NT2/D1 (cell line): Measurements from ENCODE around the gene NRF1.
A peak's percentile ranks its signal among the peaks of the same experiment; 100 is the strongest.
"Not testable (repeated sequence)": the region's sequence is repeated elsewhere in the genome, so short reads cannot be mapped to it uniquely, and the experiment has no call there.

Experiments used
- DNase-seq: peaks from one replicate; pipeline ENCODE4 v3.0.0-alpha.2; 2011; ENCODE audit warnings: low read depth, low spot score
- H3K27me3 ChIP-seq: 2 replicates; pipeline ENCODE4 v1.6.0; 2011; ENCODE audit warnings: mild to moderate bottlenecking; ENCODE audit not compliant: insufficient read length, insufficient read depth
- H3K36me3 ChIP-seq: 2 replicates; pipeline ENCODE4 v1.6.1; 2011; ENCODE audit warnings: mild to moderate bottlenecking, low read length, mixed read lengths; ENCODE audit not compliant: insufficient read depth, insufficient read length
- H3K4me1 ChIP-seq: 2 replicates; pipeline ENCODE4 v1.5.1; 2011; ENCODE audit not compliant: insufficient read depth, insufficient read length
- H3K4me3 ChIP-seq: 2 replicates; pipeline ENCODE4 v1.5.1; 2011; ENCODE audit warnings: low read depth; ENCODE audit not compliant: insufficient read length
- H3K9ac ChIP-seq: 2 replicates; pipeline ENCODE4 v1.6.0; 2011; ENCODE audit warnings: low read depth; ENCODE audit not compliant: insufficient read length
- H3K9me3 ChIP-seq: 2 replicates; pipeline ENCODE4 v1.5.1; 2011; ENCODE audit warnings: mild to moderate bottlenecking, low read length; ENCODE audit not compliant: insufficient read depth
- SUZ12 ChIP-seq: IDR thresholded peaks from 2 replicates; pipeline ENCODE4 v1.6.1; 2011; ENCODE audit not compliant: insufficient read length, insufficient read depth; ENCODE audit errors: extremely low read depth
- YY1 ChIP-seq: IDR thresholded peaks from 2 replicates; pipeline ENCODE4 v1.6.1; 2011; ENCODE audit not compliant: insufficient read length, insufficient read depth
- ZNF274 ChIP-seq: IDR thresholded peaks from 2 replicates; pipeline ENCODE4 v1.6.1; 2011; ENCODE audit warnings: mild to moderate bottlenecking, low read depth, low read length

The NRF1 gene

DNA sequence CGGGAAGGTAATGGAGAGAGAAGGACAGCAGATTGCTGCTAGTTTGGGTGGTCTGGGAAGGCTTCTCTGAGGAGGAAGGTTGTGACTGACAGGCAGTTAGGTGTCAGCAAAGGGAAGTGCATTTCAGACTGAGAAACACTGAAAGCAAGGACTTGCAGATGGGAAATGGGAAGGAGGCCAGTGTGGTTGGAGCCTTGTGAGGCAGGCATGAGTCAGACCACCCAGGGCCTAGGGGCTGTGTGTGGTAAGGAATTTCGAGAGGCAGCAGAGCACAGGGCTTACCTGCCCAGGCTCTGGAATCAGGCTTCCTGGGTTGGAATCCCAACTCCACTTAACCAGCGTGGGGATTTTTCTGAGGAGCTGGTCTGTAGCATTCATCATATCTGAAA lies 53.5 kb downstream of the NRF1 start:
- Histone ChIP-seq H3K36me3 (peaks cover 17% of the 10 kb centered on the region), H3K9me3 (peaks cover 22% of the 10 kb centered on the region), H3K9ac (no peak overlapping the region), H3K4me3 (no peak overlapping the region), H3K27me3 (no peaks in the 10 kb centered on the region), H3K4me1 (no peaks in the 10 kb centered on the region)
- TF ChIP-seq YY1 (no peak), SUZ12 (no peak), ZNF274 (no peak)
- DNase-seq, result peak; percentile 90

DNA sequence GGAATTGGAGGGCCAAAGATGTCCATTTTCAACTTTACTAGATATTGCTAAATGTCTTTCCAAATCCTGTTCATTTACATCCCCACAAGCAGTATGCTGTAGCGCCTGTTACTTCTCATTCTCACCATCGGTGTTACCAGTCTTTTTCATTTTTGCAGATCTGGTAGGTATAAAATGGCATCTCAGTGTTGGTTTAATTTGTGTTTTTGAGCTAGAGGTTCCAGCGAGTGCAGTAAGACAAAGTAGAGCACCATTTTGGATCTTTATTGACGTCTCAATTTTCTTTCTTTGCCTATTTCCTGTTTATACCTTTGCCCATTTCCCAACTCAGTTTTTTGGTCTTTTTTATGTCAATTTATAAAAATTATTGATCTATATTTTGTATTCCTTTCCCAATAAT lies 55.6 kb downstream of the NRF1 start:
- peaks cover 11% of the 10 kb centered on the region for H3K36me3 ChIP-seq
- H3K9ac ChIP-seq, result no peak overlapping the region
- no peak for DNase-seq
- no peaks in the 10 kb centered on the region for H3K4me1 ChIP-seq
- H3K9me3 ChIP-seq, result peaks cover 4% of the 10 kb centered on the region
- TF ChIP-seq ZNF274 (no peak), SUZ12 (no peak), YY1 (no peak)
- H3K27me3 ChIP-seq, result no peaks in the 10 kb centered on the region
- no peak overlapping the region for H3K4me3 ChIP-seq

DNA sequence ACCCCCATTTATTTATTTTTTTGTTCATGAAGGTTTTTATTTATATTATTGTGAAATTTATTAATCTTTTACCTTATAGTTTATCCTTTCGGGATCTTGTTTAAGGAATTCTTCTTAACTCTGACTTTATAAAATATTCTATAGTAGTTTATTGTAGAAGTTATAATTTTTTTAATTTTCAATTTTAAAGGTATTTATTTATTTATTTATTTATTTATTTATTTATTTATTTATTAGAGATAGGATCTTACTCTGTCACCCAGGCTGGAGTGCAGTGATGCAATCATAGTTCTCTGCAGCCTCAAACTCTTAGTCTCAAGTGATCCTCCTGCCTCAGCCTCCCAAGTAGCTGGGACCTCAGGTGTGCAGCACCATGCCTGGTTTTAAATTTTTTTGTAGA lies 56.0 kb downstream of the NRF1 start:
- Histone ChIP-seq H3K27me3 (no peaks in the 10 kb centered on the region), H3K4me3 (no peak overlapping the region), H3K4me1 (no peaks in the 10 kb centered on the region), H3K36me3 (peaks cover 14% of the 10 kb centered on the region), H3K9ac (no peak overlapping the region), H3K9me3 (peaks cover under 1% of the 10 kb centered on the region; the same call in 1 of the 2 replicates)
- no peak for TF ChIP-seq YY1
- no peak for TF ChIP-seq ZNF274
- TF ChIP-seq SUZ12, result no peak
- no peak for DNase-seq

DNA sequence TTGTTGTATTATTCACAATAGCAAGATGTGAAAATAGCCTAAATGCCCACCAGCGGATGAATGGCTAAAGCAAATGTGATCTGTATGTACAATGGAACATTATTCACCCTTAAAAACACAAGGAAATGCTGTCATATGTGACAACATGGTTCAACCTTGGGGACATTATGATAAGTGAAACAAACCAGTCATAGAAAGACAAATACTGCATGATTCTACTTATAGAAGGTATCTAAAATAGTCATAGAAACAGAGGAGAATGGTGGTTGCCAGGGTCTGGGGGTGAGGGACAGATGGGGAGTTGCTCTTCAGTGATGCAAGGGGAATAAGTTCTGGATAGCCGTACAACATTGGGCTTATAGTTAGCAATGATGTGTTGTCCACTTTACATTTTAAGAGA lies 58.4 kb downstream of the NRF1 start:
- no peak overlapping the region for H3K4me3 ChIP-seq
- no peak for TF ChIP-seq YY1
- no peak for TF ChIP-seq ZNF274
- no peak for TF ChIP-seq SUZ12
- peaks cover 25% of the 10 kb centered on the region for H3K36me3 ChIP-seq
- DNase-seq, result no peak
- no peaks in the 10 kb centered on the region for H3K27me3 ChIP-seq
- no peaks in the 10 kb centered on the region for H3K4me1 ChIP-seq
- no peak overlapping the region for H3K9ac ChIP-seq
- H3K9me3 ChIP-seq, result peaks cover 7% of the 10 kb centered on the region

DNA sequence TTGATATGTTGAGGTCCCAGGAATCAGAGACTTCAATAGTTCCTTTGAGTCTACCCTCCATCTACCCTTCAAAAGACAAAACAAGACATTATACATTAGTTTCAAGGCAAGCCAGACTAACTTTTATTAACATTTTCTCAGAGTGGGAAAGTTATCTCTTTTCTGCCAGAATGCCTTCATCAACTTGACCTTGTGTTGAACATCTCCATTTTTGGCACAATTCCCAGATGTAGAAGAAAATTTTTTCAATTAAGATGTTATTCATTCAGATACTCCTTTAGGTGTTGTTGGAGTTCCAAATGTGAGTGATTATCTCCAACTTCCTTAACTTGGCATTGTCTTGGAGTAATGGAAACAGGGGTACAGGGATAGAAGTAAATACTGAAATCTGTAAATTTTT lies 59.1 kb downstream of the NRF1 start:
- Histone ChIP-seq H3K27me3 (no peaks in the 10 kb centered on the region), H3K4me1 (no peaks in the 10 kb centered on the region), H3K9me3 (peaks cover 14% of the 10 kb centered on the region), H3K36me3 (peaks cover 31% of the 10 kb centered on the region), H3K9ac (no peak overlapping the region), H3K4me3 (no peak overlapping the region)
- DNase-seq, result no peak
- TF ChIP-seq SUZ12, result no peak
- no peak for TF ChIP-seq ZNF274
- no peak for TF ChIP-seq YY1

DNA sequence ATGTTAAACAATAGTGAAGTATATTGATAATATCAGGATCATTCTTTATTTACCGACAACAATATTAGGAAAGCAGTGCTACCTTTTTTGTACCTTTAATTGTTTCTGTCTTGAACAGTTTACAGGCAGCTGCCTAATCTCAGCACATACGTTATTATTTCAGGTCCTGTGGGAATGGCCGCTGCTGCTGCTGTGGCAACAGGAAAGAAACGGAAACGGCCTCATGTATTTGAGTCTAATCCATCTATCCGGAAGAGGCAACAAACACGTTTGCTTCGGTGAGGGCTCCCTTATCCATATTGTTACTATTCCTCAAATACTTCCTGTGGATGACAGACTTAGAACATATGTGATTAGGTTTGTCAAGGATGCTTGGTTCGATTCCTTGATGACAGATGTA lies 59.7 kb downstream of the NRF1 start:
- peaks cover 33% of the 10 kb centered on the region for H3K36me3 ChIP-seq
- no peak for TF ChIP-seq ZNF274
- H3K4me1 ChIP-seq, result no peaks in the 10 kb centered on the region
- no peak for DNase-seq
- H3K9me3 ChIP-seq, result peaks cover 18% of the 10 kb centered on the region
- H3K4me3 ChIP-seq, result no peak overlapping the region
- H3K9ac ChIP-seq, result no peak overlapping the region
- no peaks in the 10 kb centered on the region for H3K27me3 ChIP-seq

DNA sequence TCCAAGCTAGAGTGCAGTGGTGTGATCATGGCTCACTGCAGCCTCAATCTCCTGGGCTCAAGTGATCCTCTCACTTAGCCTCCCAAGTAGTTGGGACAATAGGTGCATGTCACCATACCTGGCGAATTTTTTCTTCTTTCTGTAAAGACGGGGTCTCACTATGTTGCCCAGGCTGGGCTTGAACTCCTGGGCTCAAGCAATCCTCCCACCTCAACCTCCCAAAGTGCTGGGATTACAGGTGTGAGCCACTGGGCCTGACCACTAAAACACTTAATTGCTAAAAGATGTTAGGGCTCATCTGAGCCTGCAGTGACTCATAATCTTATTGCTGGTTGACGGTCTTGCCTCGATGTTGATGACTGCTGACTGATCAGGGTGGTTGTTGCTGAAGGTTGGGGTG lies 63.0 kb downstream of the NRF1 start:
- H3K4me1 ChIP-seq, DNase-seq, H3K9ac ChIP-seq, H3K27me3 ChIP-seq, H3K4me3 ChIP-seq: not testable (repeated sequence)
- Histone ChIP-seq H3K36me3 (peaks cover 34% of the 10 kb centered on the region), H3K9me3 (peaks cover 18% of the 10 kb centered on the region)

DNA sequence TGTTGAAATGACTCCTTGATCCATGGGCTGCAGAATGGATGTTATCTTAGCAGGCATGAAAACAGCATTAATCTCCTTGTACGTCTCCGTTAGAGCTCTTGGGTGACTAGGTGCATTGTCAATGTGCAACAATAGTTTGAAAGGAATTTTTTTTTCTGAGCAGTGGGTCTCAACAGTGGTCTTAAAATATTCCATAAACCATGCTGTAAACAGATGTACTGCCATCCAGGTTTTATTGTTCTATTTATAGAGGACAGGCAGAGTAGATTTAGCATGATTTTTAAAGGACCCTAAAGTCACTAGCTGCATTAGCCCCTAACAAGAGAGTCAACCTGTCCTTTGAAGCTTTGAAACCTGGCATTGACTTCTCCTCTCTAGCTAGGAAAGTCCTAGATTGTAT lies 64.0 kb downstream of the NRF1 start:
- peaks cover 35% of the 10 kb centered on the region for H3K36me3 ChIP-seq
- H3K27me3 ChIP-seq, result no peaks in the 10 kb centered on the region
- TF ChIP-seq YY1, result no peak
- no peak for TF ChIP-seq SUZ12
- no peak for TF ChIP-seq ZNF274
- H3K9me3 ChIP-seq, result peaks cover 18% of the 10 kb centered on the region
- no peak overlapping the region for H3K9ac ChIP-seq
- no peak overlapping the region for H3K4me3 ChIP-seq
- no peak for DNase-seq
- H3K4me1 ChIP-seq, result no peaks in the 10 kb centered on the region
